Muscle layer of colon (tissue), 2 donors: ENCODE results near the gene WWOX.

ENCODE experiments used
- H3K27ac ChIP-seq: one replicate; pipeline ENCODE4 v1.7.0; 2013; ENCODE audit warnings: low read depth, mild to moderate bottlenecking, low read length, moderate library complexity
- H3K27me3 ChIP-seq, 2 donors: one replicate each; pipeline ENCODE4 v1.7.0; 2013; ENCODE audit warnings: low read length in 2 of 2, mild to moderate bottlenecking in 2 of 2; ENCODE audit not compliant: insufficient read depth in 2 of 2, control insufficient read depth in 1 of 2
- H3K36me3 ChIP-seq: one replicate; pipeline ENCODE4 v1.7.0; 2013; ENCODE audit warnings: mild to moderate bottlenecking, low read length; ENCODE audit not compliant: insufficient read depth
- H3K4me1 ChIP-seq: one replicate; pipeline ENCODE4 v1.7.0; 2013; ENCODE audit warnings: mild to moderate bottlenecking, low read length; ENCODE audit not compliant: insufficient read depth
- H3K4me3 ChIP-seq, 2 donors: one replicate each; pipeline ENCODE4 v1.7.0; 2013; ENCODE audit warnings: low read length in 2 of 2, low read depth in 1 of 2, mild to moderate bottlenecking in 1 of 2, moderate library complexity in 1 of 2
- H3K9ac ChIP-seq: one replicate; pipeline ENCODE4 v1.7.0; 2013; ENCODE audit warnings: low read length
- H3K9me3 ChIP-seq: one replicate; pipeline ENCODE4 v1.7.0; 2013; ENCODE audit warnings: mild to moderate bottlenecking, low read length
- donor health status: abdominal sarcoma.
- donor health status: Adenocarcinoma of cecum.

Gene WWOX

GRCh38 chr16:78129349-78129748 lies 29.9 kb downstream of the WWOX start:
- H3K27me3 ChIP-seq = no peaks in the 10 kb centered on the region
- no peak overlapping the region for H3K27ac ChIP-seq
- peaks cover 20% of the 10 kb centered on the region for H3K4me1 ChIP-seq
- no peaks in the 10 kb centered on the region for H3K9me3 ChIP-seq
- no peak overlapping the region for H3K4me3 ChIP-seq
- no peaks in the 10 kb centered on the region for H3K36me3 ChIP-seq
- no peak overlapping the region for H3K9ac ChIP-seq

GRCh38 chr16:78130083-78130608 lies 30.7 kb downstream of the WWOX start:
- Histone ChIP-seq H3K4me3 (no peak overlapping the region), H3K36me3 (no peaks in the 10 kb centered on the region), H3K9me3 (no peaks in the 10 kb centered on the region), H3K9ac (no peak overlapping the region), H3K27me3 (no peaks in the 10 kb centered on the region), H3K27ac (no peak overlapping the region), H3K4me1 (peaks cover 20% of the 10 kb centered on the region)

DNA sequence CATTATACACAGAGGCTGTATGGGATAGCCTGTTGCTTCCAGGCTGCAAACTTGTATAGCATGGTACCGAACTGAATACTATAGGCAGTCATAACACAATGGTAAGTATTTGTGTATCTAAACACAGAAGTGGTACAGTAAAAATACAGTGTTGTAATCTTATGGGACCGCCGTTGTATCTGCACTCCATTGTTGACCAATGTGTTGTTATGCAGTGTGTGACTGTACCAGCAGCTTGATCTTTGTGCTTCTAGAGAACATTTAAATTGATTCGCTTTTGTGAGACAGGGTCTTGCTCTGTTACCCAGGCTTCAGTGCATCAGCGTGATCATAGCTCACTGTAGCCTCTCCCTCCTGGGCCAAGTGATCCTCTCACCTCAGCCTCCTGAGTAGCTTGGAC lies 31.5 kb downstream of the WWOX start:
- no peak overlapping the region for H3K27ac ChIP-seq
- peaks cover 20% of the 10 kb centered on the region for H3K4me1 ChIP-seq

DNA sequence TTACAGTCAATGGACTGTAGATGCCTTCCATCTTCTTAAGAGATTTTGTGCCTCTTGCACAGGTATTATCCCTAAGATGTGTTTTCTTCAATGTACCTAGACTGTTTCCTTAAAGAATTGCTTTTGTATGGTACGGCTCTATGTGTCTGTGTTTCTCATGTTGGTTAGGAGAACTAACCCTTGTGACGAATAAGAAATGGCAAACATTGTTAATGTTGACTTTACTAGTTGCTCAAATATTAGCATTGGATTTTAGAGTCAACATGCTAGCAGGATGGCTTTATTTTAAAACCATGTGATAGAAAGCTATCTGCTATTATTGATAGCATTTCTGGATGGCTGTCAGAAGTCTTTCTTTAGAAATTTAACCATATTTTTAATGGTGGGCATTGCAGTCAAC lies 34.5 kb downstream of the WWOX start:
- Histone ChIP-seq H3K9ac (no peak overlapping the region), H3K27ac (no peak overlapping the region), H3K27me3 (no peaks in the 10 kb centered on the region), H3K4me3 (no peak overlapping the region), H3K9me3 (no peaks in the 10 kb centered on the region), H3K4me1 (no peaks in the 10 kb centered on the region), H3K36me3 (no peaks in the 10 kb centered on the region)

More for the DNA sequence above, 31.5 kb downstream of the WWOX start:
- Histone ChIP-seq H3K9ac (no peak overlapping the region), H3K27me3 (no peaks in the 10 kb centered on the region), H3K4me3 (no peak overlapping the region), H3K9me3 (no peaks in the 10 kb centered on the region), H3K36me3 (no peaks in the 10 kb centered on the region)

GRCh38 chr16:78134944-78135619 lies 35.6 kb downstream of the WWOX start:
- Histone ChIP-seq H3K9me3 (no peaks in the 10 kb centered on the region), H3K4me3 (no peak overlapping the region), H3K27me3 (no peaks in the 10 kb centered on the region), H3K9ac (no peak overlapping the region), H3K4me1 (no peaks in the 10 kb centered on the region), H3K36me3 (no peaks in the 10 kb centered on the region), H3K27ac (no peak overlapping the region)

DNA sequence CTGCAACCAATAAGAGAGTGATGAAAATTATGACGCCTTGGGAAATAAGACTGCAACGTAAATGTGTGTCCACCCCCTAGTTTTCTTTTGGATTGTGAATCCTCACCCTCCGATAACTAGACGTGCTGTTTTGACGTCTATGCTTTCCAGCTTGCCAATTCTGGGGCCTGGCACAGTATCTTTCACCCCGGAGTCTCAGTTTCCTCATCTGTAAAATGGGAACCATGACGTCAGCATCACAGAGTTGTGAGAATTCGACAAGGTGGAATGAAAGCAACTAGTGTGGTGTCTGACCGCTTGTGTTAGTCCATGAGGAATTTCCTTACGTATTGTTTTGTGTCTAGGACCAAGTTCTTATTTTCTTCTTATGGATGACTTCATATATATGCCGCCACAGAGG lies 37.7 kb downstream of the WWOX start:
- no peaks in the 10 kb centered on the region for H3K27me3 ChIP-seq
- no peaks in the 10 kb centered on the region for H3K9me3 ChIP-seq
- no peak overlapping the region for H3K9ac ChIP-seq
- H3K4me1 ChIP-seq = no peaks in the 10 kb centered on the region
- no peak overlapping the region for H3K27ac ChIP-seq
- no peaks in the 10 kb centered on the region for H3K36me3 ChIP-seq
- no peak overlapping the region for H3K4me3 ChIP-seq

DNA sequence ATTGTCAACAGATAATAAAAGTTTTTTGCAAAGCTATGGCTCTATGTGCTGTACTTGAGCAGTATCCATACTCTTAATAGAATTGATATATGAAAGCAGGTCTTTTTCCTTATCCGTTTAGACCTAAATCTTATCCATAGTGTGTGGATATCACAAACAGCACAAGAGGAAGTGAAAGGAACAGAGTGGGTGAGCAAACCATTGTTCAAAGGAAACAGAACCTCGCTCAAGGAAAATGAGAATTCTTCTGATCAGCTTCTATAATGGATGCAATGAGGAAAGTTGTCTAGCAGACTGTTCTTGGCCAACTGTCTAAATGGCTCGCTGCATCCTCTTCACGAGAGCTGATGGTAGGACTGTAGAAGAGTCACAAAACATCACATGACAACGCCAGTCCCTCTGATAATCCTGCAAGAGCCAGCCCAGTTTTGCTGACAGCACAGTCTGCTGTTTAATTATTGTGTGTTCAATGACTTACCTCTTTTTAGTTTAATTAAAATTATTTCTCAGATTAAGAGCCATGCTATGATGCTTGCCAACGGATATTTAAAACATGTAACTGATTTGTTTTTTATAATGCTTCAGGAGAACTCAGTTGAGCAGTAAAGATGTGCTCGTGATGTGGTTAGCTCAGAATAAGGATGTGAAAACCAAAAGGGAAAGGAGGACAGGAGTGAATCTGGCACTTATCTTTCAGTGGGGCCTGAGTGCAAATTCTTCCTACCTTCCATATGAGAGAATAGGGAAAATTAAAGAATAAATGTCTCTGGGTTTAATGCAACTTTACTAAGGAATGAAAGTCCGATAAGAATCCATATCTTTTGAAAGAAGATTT lies 38.5 kb downstream of the WWOX start:
- Histone ChIP-seq H3K9ac (no peak overlapping the region), H3K27me3 (no peaks in the 10 kb centered on the region), H3K27ac (no peak overlapping the region), H3K9me3 (no peaks in the 10 kb centered on the region), H3K4me3 (no peak overlapping the region), H3K36me3 (no peaks in the 10 kb centered on the region), H3K4me1 (no peaks in the 10 kb centered on the region)

GRCh38 chr16:78140818-78141466 lies 41.5 kb downstream of the WWOX start:
- Histone ChIP-seq H3K4me3 (no peak overlapping the region), H3K4me1 (no peaks in the 10 kb centered on the region), H3K9ac (no peak overlapping the region), H3K27ac (no peak overlapping the region), H3K9me3 (no peaks in the 10 kb centered on the region), H3K27me3 (no peaks in the 10 kb centered on the region), H3K36me3 (no peaks in the 10 kb centered on the region)

DNA sequence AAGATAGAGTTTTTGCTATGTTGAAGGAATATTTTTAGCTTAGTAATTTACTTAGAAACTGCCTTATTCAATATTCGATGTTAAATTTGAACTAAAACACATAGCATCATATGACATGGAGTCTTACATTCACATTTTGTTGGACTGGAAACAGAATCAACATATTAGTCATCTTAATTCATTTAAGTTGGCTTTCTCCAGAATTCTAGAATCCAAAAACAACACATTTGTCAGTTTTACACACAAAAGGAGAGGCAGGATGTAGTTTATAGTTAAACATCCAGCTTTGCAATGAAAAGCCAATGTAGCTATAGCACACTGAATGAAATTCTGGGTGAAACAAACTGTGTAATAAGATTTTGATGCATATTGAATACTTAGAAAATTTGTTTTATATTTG lies 43.3 kb downstream of the WWOX start:
- Histone ChIP-seq H3K4me1 (no peaks in the 10 kb centered on the region), H3K27ac (no peak overlapping the region), H3K4me3 (no peak overlapping the region), H3K9me3 (no peaks in the 10 kb centered on the region), H3K9ac (no peak overlapping the region), H3K36me3 (no peaks in the 10 kb centered on the region), H3K27me3 (no peaks in the 10 kb centered on the region)

GRCh38 chr16:78146807-78147206 lies 47.4 kb downstream of the WWOX start:
- H3K36me3 ChIP-seq = no peaks in the 10 kb centered on the region
- H3K27ac ChIP-seq = no peak overlapping the region
- H3K4me1 ChIP-seq = no peaks in the 10 kb centered on the region
- no peaks in the 10 kb centered on the region for H3K27me3 ChIP-seq
- H3K9me3 ChIP-seq = no peaks in the 10 kb centered on the region
- no peak overlapping the region for H3K4me3 ChIP-seq
- H3K9ac ChIP-seq = no peak overlapping the region

DNA sequence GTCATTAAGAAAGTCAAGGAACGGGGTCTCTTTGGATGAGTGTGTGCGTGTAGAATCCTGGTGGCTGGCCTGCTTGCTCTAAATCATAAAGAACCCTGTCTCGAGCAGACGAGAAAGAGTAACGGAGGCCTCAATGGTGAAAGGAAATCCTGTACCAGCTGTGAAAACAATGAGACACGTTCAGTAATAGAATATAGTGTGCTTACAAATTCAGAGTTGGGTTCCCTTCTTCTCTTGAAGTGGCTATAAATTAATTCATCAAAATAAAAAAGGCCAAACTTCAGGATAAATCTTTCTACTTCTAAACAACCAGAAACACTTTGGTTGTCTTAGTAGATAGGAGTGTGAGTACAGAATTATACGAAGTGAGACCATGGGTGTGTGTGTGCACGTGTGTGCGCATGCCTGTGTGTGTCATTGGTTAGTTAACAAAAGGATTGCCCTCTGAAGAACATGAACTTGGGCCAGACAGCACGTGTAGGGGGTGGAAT lies 48.5 kb downstream of the WWOX start:
- Histone ChIP-seq H3K36me3 (no peaks in the 10 kb centered on the region), H3K4me3 (no peak overlapping the region), H3K27me3 (no peaks in the 10 kb centered on the region), H3K9ac (no peak overlapping the region), H3K27ac (no peak overlapping the region), H3K4me1 (no peaks in the 10 kb centered on the region), H3K9me3 (no peaks in the 10 kb centered on the region)
